ACC112 (cell line): ENCODE measurements around the gene KCND3.

Source experiments
- H2AFZ ChIP-seq: fragments of 200-600 bp; sonication (generic); one replicate; pipeline ENCODE4 v1.6.0; 2017; ENCODE audit warnings: antibody characterized with exemption, low read length; ENCODE audit not compliant: unreplicated experiment
- H3K27ac ChIP-seq: fragments of 200-600 bp; sonication (generic); 2 replicates; pipeline ENCODE4 v1.5.1; 2014; ENCODE audit warnings: low read depth, mild to moderate bottlenecking, antibody characterized with exemption, low read length, moderate library complexity
- H3K27me3 ChIP-seq: fragments of 200-600 bp; sonication (generic); 2 replicates; pipeline ENCODE4 v1.6.1; 2014; ENCODE audit warnings: mild to moderate bottlenecking, antibody characterized with exemption, low read length, moderate library complexity, mixed read lengths; ENCODE audit not compliant: insufficient read depth
- H3K36me3 ChIP-seq: fragments of 200-600 bp; sonication (generic); 2 replicates; pipeline ENCODE4 v1.6.1; 2016; ENCODE audit warnings: mild to moderate bottlenecking, antibody characterized with exemption, low read length, moderate library complexity, mixed read lengths; ENCODE audit not compliant: insufficient read depth
- H3K4me1 ChIP-seq: fragments of 200-600 bp; sonication (generic); one replicate; pipeline ENCODE4 v1.6.1; 2016; ENCODE audit warnings: low read length, mixed read lengths; ENCODE audit not compliant: insufficient read depth, unreplicated experiment, control insufficient read depth
- H3K4me3 ChIP-seq: fragments of 200-600 bp; sonication (generic); 2 replicates; pipeline ENCODE4 v1.5.1; 2014; ENCODE audit warnings: mild to moderate bottlenecking, low read depth, low read length
- H3K79me2 ChIP-seq: fragments of 200-600 bp; sonication (generic); one replicate; pipeline ENCODE4 v1.6.0; 2016; ENCODE audit warnings: low read length; ENCODE audit not compliant: control insufficient read depth, unreplicated experiment, insufficient read depth

KCND3 gene

DNA sequence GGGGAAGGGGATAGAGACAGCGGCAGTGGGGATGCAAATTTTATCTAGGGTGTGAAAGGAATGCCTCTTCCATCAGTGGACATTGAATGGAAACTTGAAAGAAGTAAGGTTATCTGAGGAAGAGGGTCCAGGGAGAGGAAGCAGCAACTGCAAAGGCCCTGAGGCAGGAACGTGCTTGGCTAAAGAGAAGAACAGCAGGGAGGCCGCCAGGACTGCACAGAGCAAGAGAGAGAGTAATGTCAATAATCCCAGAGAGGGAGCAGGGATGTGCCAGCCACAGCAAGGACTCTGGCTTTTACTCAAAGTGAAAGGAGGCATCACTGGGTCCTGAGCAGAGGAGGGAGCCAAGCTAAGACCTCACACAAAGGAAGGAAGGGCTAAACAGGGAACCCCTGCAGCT lies 50.9 kb downstream of the KCND3 start:
- H3K27me3 ChIP-seq: peaks cover 24% of the 10 kb centered on the region; the same call in 1 of the 2 replicates
- no peaks in the 10 kb centered on the region for H3K36me3 ChIP-seq
- no peaks in the 10 kb centered on the region for H3K79me2 ChIP-seq
- no peak overlapping the region for H2AFZ ChIP-seq
- no peak overlapping the region for H3K27ac ChIP-seq
- H3K4me1 ChIP-seq: no peaks in the 10 kb centered on the region
- no peak overlapping the region for H3K4me3 ChIP-seq

DNA sequence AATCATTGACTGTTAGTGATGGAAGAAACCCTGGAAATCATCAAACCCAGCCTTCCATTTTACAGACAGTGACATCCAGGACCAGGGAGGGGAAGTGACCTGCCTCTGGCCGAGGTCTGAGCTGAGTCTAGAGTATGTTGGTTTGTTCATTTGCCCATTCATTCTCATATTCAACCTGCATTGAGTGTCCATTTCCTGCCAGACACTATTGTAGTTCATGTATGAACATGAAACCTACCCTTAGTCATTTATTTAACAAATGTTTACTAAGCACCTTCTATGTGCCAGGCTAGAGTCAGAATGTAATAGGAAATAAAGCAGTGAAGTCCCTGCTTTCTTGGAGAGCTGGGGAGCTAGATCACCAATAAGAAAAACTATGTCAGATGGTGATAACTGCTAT lies 51.3 kb downstream of the KCND3 start:
- no peak overlapping the region for H3K27ac ChIP-seq
- H3K36me3 ChIP-seq: no peaks in the 10 kb centered on the region
- peaks cover 24% of the 10 kb centered on the region; the same call in 1 of the 2 replicates for H3K27me3 ChIP-seq

DNA sequence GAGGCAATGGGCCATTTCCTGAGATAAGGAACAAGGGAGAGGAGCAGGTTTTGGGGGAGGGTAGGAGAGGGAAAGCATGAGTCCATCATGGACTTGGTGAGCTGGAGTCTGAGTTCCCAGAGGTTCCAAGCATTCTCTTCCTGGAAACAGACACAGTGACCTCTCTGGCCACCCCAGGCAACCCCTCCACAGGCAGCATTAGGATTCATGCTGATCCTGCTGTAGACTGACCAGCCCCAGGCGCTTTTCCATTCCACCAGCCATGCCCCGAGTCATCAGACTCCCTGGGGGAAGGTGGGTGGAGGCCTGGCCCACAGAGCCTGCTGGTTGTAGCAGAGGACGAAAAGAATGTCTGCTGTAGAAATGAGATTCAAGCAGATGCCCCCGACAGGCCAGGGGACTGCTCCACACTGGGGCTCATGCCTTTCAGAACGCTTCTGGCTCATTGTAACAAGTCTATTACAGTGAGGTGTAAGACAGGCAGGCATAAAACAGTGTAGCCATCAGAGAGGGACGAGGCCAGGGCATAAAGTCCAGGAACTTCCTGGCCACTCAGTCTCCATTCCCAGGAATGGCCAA lies 52.2 kb downstream of the KCND3 start:
- Histone ChIP-seq H3K27me3 (peaks cover 24% of the 10 kb centered on the region; the same call in 1 of the 2 replicates), H3K36me3 (no peaks in the 10 kb centered on the region), H3K79me2 (no peaks in the 10 kb centered on the region), H3K4me3 (no peak overlapping the region), H3K4me1 (no peaks in the 10 kb centered on the region), H2AFZ (no peak overlapping the region), H3K27ac (no peak overlapping the region)

More for the DNA sequence above, 51.3 kb downstream of the KCND3 start:
- Histone ChIP-seq H3K4me3 (no peak overlapping the region), H3K79me2 (no peaks in the 10 kb centered on the region), H3K4me1 (no peaks in the 10 kb centered on the region), H2AFZ (no peak overlapping the region)

DNA sequence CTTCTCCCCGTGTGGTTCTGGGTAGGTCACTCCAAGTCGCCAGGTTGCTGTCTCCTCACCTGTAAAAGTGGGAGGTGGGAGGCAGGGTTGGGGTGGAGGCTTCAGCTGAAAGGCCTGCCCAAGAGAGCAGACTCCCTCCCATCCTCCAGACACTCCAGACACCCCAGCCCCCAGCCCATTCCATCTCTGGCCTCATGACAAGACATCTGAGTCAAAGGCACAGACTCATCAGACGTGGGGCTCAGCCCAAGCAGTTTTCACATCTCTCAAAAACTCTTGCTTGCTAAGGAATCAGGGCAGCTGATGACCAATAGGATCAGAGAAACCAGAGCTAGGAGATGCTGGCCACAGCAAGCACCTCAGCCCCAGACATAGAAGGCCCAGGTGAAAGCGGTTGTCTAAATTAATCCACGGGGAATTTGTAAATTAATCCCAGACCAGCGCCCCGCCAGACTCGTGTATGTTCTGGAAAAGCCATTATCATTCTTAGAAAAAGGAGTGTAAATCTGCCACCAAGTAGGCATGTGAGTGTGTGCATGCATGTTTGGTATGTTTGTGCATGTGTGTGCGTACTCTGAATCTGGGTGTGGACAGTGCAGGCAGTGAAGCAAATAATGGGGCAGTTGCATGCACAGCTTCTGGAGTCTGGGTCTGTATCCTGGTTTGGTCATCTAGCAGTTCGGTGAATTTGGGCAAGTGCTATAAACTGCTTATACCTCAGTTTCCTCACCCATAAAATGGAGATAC lies 55.2 kb downstream of the KCND3 start:
- no peaks in the 10 kb centered on the region for H3K4me1 ChIP-seq
- no peak overlapping the region for H3K4me3 ChIP-seq
- no peaks in the 10 kb centered on the region for H3K36me3 ChIP-seq
- H2AFZ ChIP-seq: no peak overlapping the region
- H3K79me2 ChIP-seq: no peaks in the 10 kb centered on the region
- peaks cover 10% of the 10 kb centered on the region; the same call in 1 of the 2 replicates for H3K27me3 ChIP-seq
- H3K27ac ChIP-seq: no peak overlapping the region

DNA sequence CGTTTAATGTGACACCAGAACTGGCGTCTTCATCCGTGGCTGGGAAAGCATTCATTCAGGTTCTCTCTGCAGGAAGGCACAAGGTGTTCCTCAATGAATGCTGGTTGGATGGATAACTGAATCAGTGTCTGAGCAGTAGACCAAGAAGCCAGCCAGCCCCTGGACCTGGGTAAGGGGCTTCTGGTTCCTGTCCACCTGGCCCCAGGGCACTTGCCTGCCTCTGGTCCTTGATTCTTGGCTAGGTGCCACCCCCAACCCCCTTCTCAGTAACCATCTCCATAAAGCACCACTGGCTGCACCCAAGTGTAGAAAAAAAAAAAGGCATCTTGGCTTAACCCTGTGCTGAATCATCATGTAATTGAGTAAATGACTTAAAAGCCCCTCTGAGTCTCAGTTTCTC lies 59.1 kb downstream of the KCND3 start:
- H3K36me3 ChIP-seq: no peaks in the 10 kb centered on the region
- H3K27me3 ChIP-seq: 0 out of 2 replicates have a peak, but pooled peaks cover 11% of the 10 kb centered on the region
- no peaks in the 10 kb centered on the region for H3K79me2 ChIP-seq
- no peaks in the 10 kb centered on the region for H3K4me1 ChIP-seq
- H3K27ac ChIP-seq: no peak overlapping the region
- H3K4me3 ChIP-seq: no peak overlapping the region
- H2AFZ ChIP-seq: no peak overlapping the region

DNA sequence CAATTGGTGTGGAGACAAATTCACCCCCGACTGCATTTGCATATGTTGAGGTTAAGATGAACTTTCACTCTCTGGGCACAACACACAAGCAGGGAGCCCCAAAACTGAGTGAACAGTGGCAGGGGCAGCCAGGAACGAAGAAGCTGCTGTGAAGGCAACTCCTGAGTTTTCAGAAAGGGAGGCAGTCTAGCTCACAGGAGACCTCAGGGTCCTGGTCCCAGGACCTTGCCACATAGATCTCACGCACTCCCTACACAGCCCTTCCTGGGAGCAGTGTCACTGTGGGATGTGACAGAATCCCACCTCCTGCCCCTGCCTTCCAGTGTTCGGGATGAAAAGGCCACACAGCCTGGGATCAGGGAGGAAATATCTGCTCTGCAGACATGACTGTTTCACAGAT lies 60.9 kb downstream of the KCND3 start:
- H3K36me3 ChIP-seq: no peaks in the 10 kb centered on the region
- H3K27ac ChIP-seq: no peak overlapping the region
- H2AFZ ChIP-seq: no peak overlapping the region
- no peaks in the 10 kb centered on the region for H3K79me2 ChIP-seq
- no peak overlapping the region for H3K4me3 ChIP-seq
- no peaks in the 10 kb centered on the region for H3K4me1 ChIP-seq
- H3K27me3 ChIP-seq: 0 out of 2 replicates have a peak, but pooled peaks cover 9% of the 10 kb centered on the region

DNA sequence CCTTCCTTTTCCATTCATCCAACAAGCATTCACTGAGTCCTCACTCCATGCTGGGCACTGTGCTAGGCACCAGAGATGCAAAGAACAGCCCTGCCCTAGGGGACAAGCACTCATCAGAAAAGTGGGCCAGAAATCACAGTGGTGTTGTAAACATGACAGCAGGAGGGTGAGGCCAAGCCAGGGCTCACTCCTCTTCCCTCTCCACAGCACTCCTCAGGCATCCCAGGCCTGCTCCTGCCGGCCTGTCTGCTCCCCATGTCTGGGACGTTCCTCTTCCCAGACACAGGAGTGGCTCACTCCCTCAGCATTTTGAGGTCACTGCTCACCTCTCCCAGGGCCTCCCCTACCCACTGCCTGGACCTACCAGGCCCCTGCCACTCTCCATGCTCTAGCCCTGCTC lies 61.8 kb downstream of the KCND3 start:
- H3K36me3 ChIP-seq: no peaks in the 10 kb centered on the region
- 0 out of 2 replicates have a peak, but pooled peaks cover 9% of the 10 kb centered on the region for H3K27me3 ChIP-seq
- H2AFZ ChIP-seq: no peak overlapping the region
- H3K4me3 ChIP-seq: no peak overlapping the region
- no peaks in the 10 kb centered on the region for H3K4me1 ChIP-seq
- H3K79me2 ChIP-seq: no peaks in the 10 kb centered on the region
- no peak overlapping the region for H3K27ac ChIP-seq

DNA sequence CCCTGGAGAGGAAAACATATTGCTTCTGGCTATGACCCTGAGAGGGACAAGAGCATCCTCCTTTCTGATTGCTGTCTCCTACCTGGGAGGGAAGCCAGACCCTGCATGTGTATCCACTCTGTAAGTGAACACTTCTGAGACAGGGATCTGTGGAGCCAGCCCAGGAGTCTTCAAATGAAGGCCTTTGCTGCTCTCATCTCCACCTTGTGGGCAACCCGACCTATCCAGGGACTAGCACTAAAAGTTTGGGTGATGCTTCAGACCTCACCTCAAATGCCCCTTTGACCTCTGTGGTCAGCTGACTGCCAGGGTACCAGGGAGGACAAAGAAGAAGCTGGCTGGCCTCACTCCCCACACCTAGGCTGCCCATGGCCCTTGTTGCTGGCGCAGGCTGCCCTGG lies 64.7 kb downstream of the KCND3 start:
- H3K79me2 ChIP-seq: no peaks in the 10 kb centered on the region
- H3K27ac ChIP-seq: no peak overlapping the region
- peaks cover 12% of the 10 kb centered on the region; the same call in 1 of the 2 replicates for H3K27me3 ChIP-seq
- no peak overlapping the region for H3K4me3 ChIP-seq
- no peak overlapping the region for H2AFZ ChIP-seq
- no peaks in the 10 kb centered on the region for H3K36me3 ChIP-seq
- H3K4me1 ChIP-seq: no peaks in the 10 kb centered on the region

DNA sequence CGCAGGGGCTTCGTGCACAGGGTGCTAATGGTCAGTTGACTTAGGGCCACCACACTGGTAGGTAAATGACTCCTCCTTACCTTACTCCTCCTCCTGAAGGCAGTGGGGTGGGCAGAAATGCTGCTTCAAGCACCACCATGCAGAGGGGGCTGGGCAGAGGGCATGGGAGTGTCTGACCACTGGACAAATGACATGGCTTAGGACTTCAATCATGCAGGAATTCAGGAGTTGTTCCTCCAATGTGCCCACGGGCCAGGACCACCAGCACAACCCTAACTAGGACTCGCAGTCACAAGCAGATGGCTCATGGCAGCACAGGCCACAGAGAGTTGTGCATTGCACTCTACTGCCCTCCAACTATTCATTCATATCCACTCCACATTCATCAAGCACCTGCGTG lies 65.7 kb downstream of the KCND3 start:
- Histone ChIP-seq H3K27ac (no peak overlapping the region), H3K36me3 (no peaks in the 10 kb centered on the region), H3K4me1 (no peaks in the 10 kb centered on the region), H2AFZ (no peak overlapping the region), H3K4me3 (no peak overlapping the region), H3K27me3 (peaks cover 12% of the 10 kb centered on the region), H3K79me2 (no peaks in the 10 kb centered on the region)

DNA sequence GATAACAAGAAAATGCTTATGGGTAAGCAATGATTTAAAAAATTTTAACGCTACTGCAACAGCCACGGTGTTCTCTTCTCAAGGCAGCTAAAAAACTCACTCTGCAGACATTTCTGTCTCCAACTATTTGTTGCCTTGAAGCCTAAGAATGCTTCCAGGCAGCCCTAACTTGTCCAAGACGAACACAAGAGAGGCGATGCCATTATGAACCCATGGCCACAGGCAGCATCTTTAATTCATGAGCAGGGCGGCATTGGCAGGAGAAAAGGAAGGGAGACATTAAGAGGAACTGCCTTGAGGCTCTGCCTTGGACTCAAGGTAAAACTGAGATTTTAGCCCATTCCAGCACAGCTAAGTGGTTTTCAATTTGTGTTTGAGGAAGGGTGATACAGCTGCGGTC lies 67.5 kb downstream of the KCND3 start:
- H3K4me1 ChIP-seq: no peaks in the 10 kb centered on the region
- no peak overlapping the region for H2AFZ ChIP-seq
- no peak overlapping the region for H3K27ac ChIP-seq
- no peaks in the 10 kb centered on the region for H3K36me3 ChIP-seq
- H3K79me2 ChIP-seq: no peaks in the 10 kb centered on the region
- peaks cover 20% of the 10 kb centered on the region for H3K27me3 ChIP-seq
- H3K4me3 ChIP-seq: no peak overlapping the region
